ENCODE data around the gene LYPD8. TPM values are rescaled to one million over a fixed set of nuclear protein-coding genes. Genes with fewer than 3 reads are reported as not detected.

Gene LYPD8
- total RNA-seq, 2 experiments from 2014 or later, result not detected

DNA sequence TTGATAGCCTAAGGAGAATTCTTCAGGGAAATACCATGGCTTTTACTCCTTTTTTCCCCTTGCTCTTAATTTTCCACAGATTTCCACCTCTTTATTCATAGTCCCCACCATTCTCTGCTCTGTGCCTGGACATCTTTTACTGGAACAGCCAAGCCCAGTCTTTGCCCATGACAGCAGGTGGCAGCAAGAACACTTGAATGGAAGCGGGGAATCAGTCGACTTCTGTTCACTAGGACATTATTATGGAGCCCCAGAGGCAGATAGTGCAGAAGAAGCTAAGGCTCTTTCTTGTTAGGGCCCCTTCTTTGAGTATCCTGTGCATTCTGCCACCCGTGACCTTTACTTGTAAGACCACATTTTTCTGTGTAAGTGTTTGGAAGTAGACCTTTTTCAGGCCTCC, 59.3 kb downstream of the LYPD8 start:
- Histone ChIP-seq H3K27ac (ENCODE audit: low read depth in 1 of 2, low read length in 2 of 2) (no peak overlapping the region), H3K36me3 (ENCODE audit: insufficient read depth, low read length) (no peaks in the 10 kb centered on the region), H3K4me3 (ENCODE audit: low read length) (no peak overlapping the region), H3K4me1 (ENCODE audit: insufficient read depth, low read length) (no peaks in the 10 kb centered on the region), H3K27me3 (ENCODE audit: control insufficient read depth in 1 of 2, insufficient read depth in 2 of 2, low read length in 2 of 2) (no peaks in the 10 kb centered on the region), H3K9me3 (ENCODE audit: control insufficient read depth in 1 of 2, insufficient read depth in 1 of 2, low read length in 2 of 2) (peaks cover 0 to 10% of the 10 kb centered on the region in 2 experiments)
- CTCF ChIA-PET, result no interaction called here
- intact Hi-C loops (cut with DNase I, micrococcal nuclease), result no loop called here
- H3K27me3 Mint-ChIP-seq, result peaks cover 31% of the 10 kb centered on the region
- no peaks in the 10 kb centered on the region for H3K9me3 Mint-ChIP-seq
- no peak for ATAC-seq (ENCODE audit: poor library complexity)
- POLR2A ChIA-PET, result no interaction called here
- peak in 4 of 14 experiments; percentile 6 to 26 (median 10) for DNase-seq
- TF ChIP-seq, protein P1, sequence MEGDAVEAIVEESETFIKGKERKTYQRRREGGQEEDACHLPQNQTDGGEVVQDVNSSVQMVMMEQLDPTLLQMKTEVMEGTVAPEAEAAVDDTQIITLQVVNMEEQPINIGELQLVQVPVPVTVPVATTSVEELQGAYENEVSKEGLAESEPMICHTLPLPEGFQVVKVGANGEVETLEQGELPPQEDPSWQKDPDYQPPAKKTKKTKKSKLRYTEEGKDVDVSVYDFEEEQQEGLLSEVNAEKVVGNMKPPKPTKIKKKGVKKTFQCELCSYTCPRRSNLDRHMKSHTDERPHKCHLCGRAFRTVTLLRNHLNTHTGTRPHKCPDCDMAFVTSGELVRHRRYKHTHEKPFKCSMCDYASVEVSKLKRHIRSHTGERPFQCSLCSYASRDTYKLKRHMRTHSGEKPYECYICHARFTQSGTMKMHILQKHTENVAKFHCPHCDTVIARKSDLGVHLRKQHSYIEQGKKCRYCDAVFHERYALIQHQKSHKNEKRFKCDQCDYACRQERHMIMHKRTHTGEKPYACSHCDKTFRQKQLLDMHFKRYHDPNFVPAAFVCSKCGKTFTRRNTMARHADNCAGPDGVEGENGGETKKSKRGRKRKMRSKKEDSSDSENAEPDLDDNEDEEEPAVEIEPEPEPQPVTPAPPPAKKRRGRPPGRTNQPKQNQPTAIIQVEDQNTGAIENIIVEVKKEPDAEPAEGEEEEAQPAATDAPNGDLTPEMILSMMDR (IDR thresholded peaks at IDR 0.05), result no peak
- H3K4me3 Mint-ChIP-seq, result no peak overlapping the region
- H3K27ac Mint-ChIP-seq, result no peak overlapping the region
- H3K4me1 Mint-ChIP-seq (ENCODE audit: low read depth), result no peaks in the 10 kb centered on the region
- H3K36me3 Mint-ChIP-seq (ENCODE audit: low read depth), result no peaks in the 10 kb centered on the region

GRCh38 chr1:248695451-248696132, 60.0 kb downstream of the LYPD8 start:
- intact Hi-C loops (cut with DNase I, micrococcal nuclease), result no loop called here
- ChIA-PET CTCF (no interaction called here), POLR2A (no interaction called here)
- Histone ChIP-seq H3K9me3 (ENCODE audit: control insufficient read depth in 1 of 2, insufficient read depth in 1 of 2, low read length in 2 of 2) (peaks cover 0 to 10% of the 10 kb centered on the region in 2 experiments), H3K27me3 (ENCODE audit: control insufficient read depth in 1 of 2, insufficient read depth in 2 of 2, low read length in 2 of 2) (no peaks in the 10 kb centered on the region), H3K4me1 (ENCODE audit: insufficient read depth, low read length) (no peaks in the 10 kb centered on the region), H3K27ac (ENCODE audit: low read depth in 1 of 2, low read length in 2 of 2) (no peak overlapping the region), H3K4me3 (ENCODE audit: low read length) (no peak overlapping the region), H3K36me3 (ENCODE audit: insufficient read depth, low read length) (no peaks in the 10 kb centered on the region)
- no peaks in the 10 kb centered on the region for H3K36me3 Mint-ChIP-seq (ENCODE audit: low read depth)
- peaks cover 34% of the 10 kb centered on the region for H3K27me3 Mint-ChIP-seq
- H3K9me3 Mint-ChIP-seq, result no peaks in the 10 kb centered on the region
- DNase-seq (no peak), ATAC-seq (ENCODE audit: poor library complexity) (no peak)
- no peak overlapping the region for H3K27ac Mint-ChIP-seq
- TF ChIP-seq, protein P1 (IDR thresholded peaks at IDR 0.05), result no peak
- H3K4me3 Mint-ChIP-seq, result no peak overlapping the region
- no peaks in the 10 kb centered on the region for H3K4me1 Mint-ChIP-seq (ENCODE audit: low read depth)

DNA sequence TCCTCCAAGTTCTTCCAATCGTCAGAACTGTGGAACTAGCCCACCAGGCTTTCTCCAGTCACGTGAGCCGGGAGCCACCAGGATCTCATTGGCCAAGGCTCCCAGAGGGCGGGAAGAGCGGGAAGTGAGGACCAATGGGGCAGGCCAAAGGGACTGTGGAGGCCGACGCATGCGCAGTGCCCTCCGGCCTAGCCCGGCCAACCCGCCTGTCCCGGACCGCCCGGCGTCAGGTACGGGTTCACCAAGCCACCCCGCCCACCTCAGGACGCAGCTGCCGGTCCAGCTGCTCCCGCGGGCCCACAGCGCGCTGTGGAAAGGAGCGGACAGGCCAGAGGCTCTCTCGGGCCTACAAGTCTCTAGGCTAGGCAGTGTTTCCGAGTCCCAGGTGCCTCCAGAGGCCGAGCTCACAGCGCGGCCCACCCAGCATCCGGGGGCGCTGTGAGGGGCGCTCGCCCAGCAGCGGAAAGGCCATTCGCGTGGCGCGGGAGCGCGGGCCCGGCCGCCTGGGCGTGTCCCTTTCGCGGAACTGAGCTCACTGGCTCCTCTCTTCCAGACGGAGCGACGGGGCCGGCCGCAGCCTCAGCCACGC, 63.9 kb downstream of the LYPD8 start:
- Mint-ChIP-seq H3K27ac (no peak overlapping the region), H3K9me3 (peaks cover 5% of the 10 kb centered on the region), H3K4me1 (ENCODE audit: low read depth) (no peaks in the 10 kb centered on the region), H3K4me3 (no peak overlapping the region), H3K27me3 (peaks cover 25% of the 10 kb centered on the region), H3K36me3 (ENCODE audit: low read depth) (no peaks in the 10 kb centered on the region)
- H3K27me3 ChIP-seq (ENCODE audit: control insufficient read depth in 1 of 2, insufficient read depth in 2 of 2, low read length in 2 of 2), result no peaks in the 10 kb centered on the region
- no peak overlapping the region for H3K27ac ChIP-seq (ENCODE audit: low read depth in 1 of 2, low read length in 2 of 2)
- no peaks in the 10 kb centered on the region for H3K36me3 ChIP-seq (ENCODE audit: insufficient read depth, low read length)
- no peak for ATAC-seq (ENCODE audit: poor library complexity)
- peaks cover 0 to 10% of the 10 kb centered on the region in 2 experiments for H3K9me3 ChIP-seq (ENCODE audit: control insufficient read depth in 1 of 2, insufficient read depth in 1 of 2, low read length in 2 of 2)
- ChIA-PET POLR2A (no interaction called here), CTCF (no interaction called here)
- H3K4me1 ChIP-seq (ENCODE audit: insufficient read depth, low read length), result no peaks in the 10 kb centered on the region
- TF ChIP-seq, protein P1 (IDR thresholded peaks at IDR 0.05), result no peak
- no peak overlapping the region for H3K4me3 ChIP-seq (ENCODE audit: low read length)
- DNase-seq, result no peak
- intact Hi-C loops (cut with DNase I, micrococcal nuclease), result no loop called here

Other genes starting within 250 kb of the LYPD8 start
- gene OR2G6, start 247.7 kb downstream of the LYPD8 start, total RNA-seq, result not detected
- gene OR2T29, start 193.0 kb downstream of the LYPD8 start, total RNA-seq, result not detected
- gene OR2T34, start 181.0 kb downstream of the LYPD8 start, total RNA-seq, result not detected
- gene OR2T10, start 158.1 kb downstream of the LYPD8 start, total RNA-seq, result not detected
- gene OR2T11, start 120.7 kb downstream of the LYPD8 start, total RNA-seq, result not detected
- gene OR2T35, start 110.5 kb downstream of the LYPD8 start, total RNA-seq, result not detected
- not detected for gene OR2T27, start 100.2 kb downstream of the LYPD8 start, total RNA-seq
- not detected for gene OR14I1, start 53.0 kb downstream of the LYPD8 start, total RNA-seq
- 10 to 100 TPM; 21.7 to 25.2 TPM for gene SH3BP5L, start 70.2 kb upstream of the LYPD8 start, total RNA-seq
- gene ZNF672, start 82.5 kb upstream of the LYPD8 start, total RNA-seq, result 10 to 100 TPM; 35.9 to 38.4 TPM
- gene ZNF692, start 103.3 kb upstream of the LYPD8 start, total RNA-seq, result 10 to 100 TPM; 23.3 to 27.3 TPM
- under 1 TPM; 0.78 to 0.85 TPM for gene PGBD2, start 150.5 kb upstream of the LYPD8 start, total RNA-seq